GM21367 (cell line): Measurements from ENCODE around the gene CAPZA1.

Source experiments
- ATAC-seq: cut with Tn5 transposase; IDR thresholded peaks from one replicate; pipeline ENCODE4 v1.9.1; 2021; ENCODE audit not compliant: unreplicated experiment

The CAPZA1 gene

GRCh38 chr1:112714313-112715263 lies 95.0 kb downstream of the CAPZA1 start:
- peak; percentile 7 for ATAC-seq

- peak; percentile 65 for ATAC-seq
Observed at GRCh38 chr1:112715264-112716053, 95.8 kb downstream of the CAPZA1 start, which contains the start of gene PPM1J. Gene PPM1J, minus strand, starts transcription at chr1:112715332. Its CDS starts 31 bp downstream, at chr1:112715301.

- no peak for ATAC-seq
Observed at GRCh38 chr1:112716133-112716720, 96.6 kb downstream of the CAPZA1 start.

GRCh38 chr1:112717263-112717873 lies 97.7 kb downstream of the CAPZA1 start:
- ATAC-seq = no peak

GRCh38 chr1:112718691-112719418 lies 99.2 kb downstream of the CAPZA1 start:
- ATAC-seq = no peak

- ATAC-seq = no peak
Observed at GRCh38 chr1:112719706-112720105, 100.1 kb downstream of the CAPZA1 start.

GRCh38 chr1:112720800-112721199 lies 101.2 kb downstream of the CAPZA1 start:
- no peak for ATAC-seq
